ENCODE data around the gene SF3B2. TPM values are rescaled to one million over a fixed set of nuclear protein-coding genes. Genes with fewer than 3 reads are reported as not detected.
A peak's percentile ranks its signal among the peaks of the same experiment; 100 is the strongest.

The SF3B2 gene
- polyA plus RNA-seq, 3 donors, result 32.1 to 107 (median 52.6) TPM

DNA sequence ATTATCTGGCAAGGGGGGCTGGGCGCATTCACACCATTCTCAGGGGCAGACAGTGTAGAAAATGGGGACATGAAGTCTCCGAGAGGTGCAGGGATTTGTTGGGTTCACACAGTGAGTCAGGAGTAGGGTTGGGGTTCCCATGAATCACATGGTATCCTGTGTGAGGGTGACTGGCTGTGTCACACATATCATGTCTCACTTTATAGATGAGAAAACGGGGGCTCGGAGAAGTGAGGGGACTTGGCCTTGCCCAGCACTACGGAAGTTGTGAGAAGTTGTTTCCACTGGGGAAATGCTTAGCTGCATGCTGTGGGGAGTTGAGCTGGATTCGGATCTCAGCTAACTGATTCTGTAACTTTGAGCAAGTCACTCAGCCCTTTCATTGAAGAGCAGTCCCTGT is 7.4 kb upstream of the SF3B2 start:
- Mint-ChIP-seq H3K4me1 (peaks cover 9% of the 10 kb centered on the region), H3K36me3 (peaks cover 0 to 6% of the 10 kb centered on the region in 2 donors), H3K4me3 (no peak overlapping the region), H3K27me3 (ENCODE audit: low read depth in 3 of 3) (peaks cover 18 to 36% (median 29%) of the 10 kb centered on the region in 3 donors), H3K9me3 (peaks cover 0 to 8% (median 0%) of the 10 kb centered on the region in 7 donors), H3K27ac (peak overlapping the region in 1 of 7 donors; percentile 69)
- H2AFZ ChIP-seq (ENCODE audit: insufficient read depth, low read depth, low read length, poor library complexity, severe bottlenecking), result no peak overlapping the region
- no peaks in the 10 kb centered on the region for H3K79me2 ChIP-seq (ENCODE audit: insufficient read depth, low read length)
- 45% methylated on average over 4 of the region's 6 CpGs for WGBS (ENCODE audit: insufficient coverage)
- TF ChIP-seq, protein P1, sequence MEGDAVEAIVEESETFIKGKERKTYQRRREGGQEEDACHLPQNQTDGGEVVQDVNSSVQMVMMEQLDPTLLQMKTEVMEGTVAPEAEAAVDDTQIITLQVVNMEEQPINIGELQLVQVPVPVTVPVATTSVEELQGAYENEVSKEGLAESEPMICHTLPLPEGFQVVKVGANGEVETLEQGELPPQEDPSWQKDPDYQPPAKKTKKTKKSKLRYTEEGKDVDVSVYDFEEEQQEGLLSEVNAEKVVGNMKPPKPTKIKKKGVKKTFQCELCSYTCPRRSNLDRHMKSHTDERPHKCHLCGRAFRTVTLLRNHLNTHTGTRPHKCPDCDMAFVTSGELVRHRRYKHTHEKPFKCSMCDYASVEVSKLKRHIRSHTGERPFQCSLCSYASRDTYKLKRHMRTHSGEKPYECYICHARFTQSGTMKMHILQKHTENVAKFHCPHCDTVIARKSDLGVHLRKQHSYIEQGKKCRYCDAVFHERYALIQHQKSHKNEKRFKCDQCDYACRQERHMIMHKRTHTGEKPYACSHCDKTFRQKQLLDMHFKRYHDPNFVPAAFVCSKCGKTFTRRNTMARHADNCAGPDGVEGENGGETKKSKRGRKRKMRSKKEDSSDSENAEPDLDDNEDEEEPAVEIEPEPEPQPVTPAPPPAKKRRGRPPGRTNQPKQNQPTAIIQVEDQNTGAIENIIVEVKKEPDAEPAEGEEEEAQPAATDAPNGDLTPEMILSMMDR (IDR thresholded peaks at IDR 0.05), result no peak
- intact Hi-C loops (cut with micrococcal nuclease), result no loop called here
- H3K9me3 ChIP-seq (replicated peaks in 1 of 2; ENCODE audit: control insufficient read depth in 1 of 2, insufficient read depth in 1 of 2, low read length in 2 of 2), result no peaks in the 10 kb centered on the region
- no peak overlapping the region for H3K9ac ChIP-seq (ENCODE audit: insufficient read depth, low read length, poor library complexity, severe bottlenecking)
- no peak overlapping the region for H3K27ac ChIP-seq (ENCODE audit: low read depth in 1 of 2, low read length in 2 of 2)
- peak in 2 of 3 donors; percentile 22 to 69 for DNase-seq
- no peaks in the 10 kb centered on the region for H4K20me1 ChIP-seq (ENCODE audit: insufficient read depth, low read length)
- no peaks in the 10 kb centered on the region for H3K4me1 ChIP-seq (ENCODE audit: control insufficient read depth in 1 of 2, insufficient read depth in 2 of 2, low read length in 2 of 2)
- H3K4me3 ChIP-seq (replicated peaks in 1 of 3; ENCODE audit: low read depth in 2 of 3, low read length in 3 of 3), result no peak overlapping the region
- no peaks in the 10 kb centered on the region for H3K36me3 ChIP-seq (replicated peaks in 1 of 2; ENCODE audit: control insufficient read depth in 1 of 2, insufficient read depth in 2 of 2, low read length in 2 of 2)
- peaks cover 2 to 19% of the 10 kb centered on the region in 2 donors for H3K27me3 ChIP-seq (ENCODE audit: control insufficient read depth in 2 of 2, insufficient read depth in 2 of 2, low read length in 2 of 2)
- peak overlapping the region; percentile 16 for H3K4me2 ChIP-seq (replicated peaks; ENCODE audit: extremely low read depth, low read length, poor library complexity, severe bottlenecking)

DNA sequence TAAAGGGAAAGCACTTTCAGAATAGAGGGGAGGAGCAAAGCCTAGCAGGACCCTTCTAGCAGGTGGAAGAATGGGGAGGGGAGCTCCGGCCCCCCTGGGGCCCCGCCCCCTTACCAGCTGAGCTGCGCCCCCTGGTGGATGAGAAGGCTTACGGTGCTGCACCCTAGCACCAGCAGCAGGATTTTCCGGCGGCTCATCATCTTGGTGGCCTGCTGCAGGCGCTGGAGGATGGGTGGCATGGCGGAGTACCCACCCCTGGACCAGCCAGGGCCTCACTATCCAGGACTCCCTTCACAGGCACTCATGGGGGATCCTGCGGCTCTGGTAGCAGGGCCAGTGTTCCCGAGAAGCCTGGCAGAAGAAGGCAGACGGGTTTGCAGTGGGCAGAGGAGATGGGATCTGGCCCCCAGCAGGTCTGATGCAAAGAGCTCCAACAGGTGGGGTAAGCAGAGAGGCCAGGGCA is 7.0 kb upstream of the SF3B2 start:
- no peak overlapping the region for H3K4me3 Mint-ChIP-seq

More for the DNA sequence above, 7.0 kb upstream of the SF3B2 start:
- Histone ChIP-seq H3K4me1 (ENCODE audit: control insufficient read depth in 1 of 2, insufficient read depth in 2 of 2, low read length in 2 of 2) (no peaks in the 10 kb centered on the region), H3K36me3 (replicated peaks in 1 of 2; ENCODE audit: control insufficient read depth in 1 of 2, insufficient read depth in 2 of 2, low read length in 2 of 2) (no peaks in the 10 kb centered on the region), H3K4me3 (replicated peaks in 1 of 3; ENCODE audit: low read depth in 2 of 3, low read length in 3 of 3) (no peak overlapping the region), H3K27me3 (ENCODE audit: control insufficient read depth in 2 of 2, insufficient read depth in 2 of 2, low read length in 2 of 2) (peaks cover 2 to 19% of the 10 kb centered on the region in 2 donors), H3K9ac (ENCODE audit: insufficient read depth, low read length, poor library complexity, severe bottlenecking) (no peak overlapping the region), H3K9me3 (replicated peaks in 1 of 2; ENCODE audit: control insufficient read depth in 1 of 2, insufficient read depth in 1 of 2, low read length in 2 of 2) (no peaks in the 10 kb centered on the region), H3K4me2 (replicated peaks; ENCODE audit: extremely low read depth, low read length, poor library complexity, severe bottlenecking) (peak overlapping the region; percentile 16), H4K20me1 (ENCODE audit: insufficient read depth, low read length) (no peaks in the 10 kb centered on the region), H2AFZ (ENCODE audit: insufficient read depth, low read depth, low read length, poor library complexity, severe bottlenecking) (no peak overlapping the region), H3K79me2 (ENCODE audit: insufficient read depth, low read length) (no peaks in the 10 kb centered on the region), H3K27ac (ENCODE audit: low read depth in 1 of 2, low read length in 2 of 2) (no peak overlapping the region)
- DNase-seq, result peak; percentile 62 to 78 (median 70)
- peaks cover 0 to 8% (median 0%) of the 10 kb centered on the region in 7 donors for H3K9me3 Mint-ChIP-seq
- TF ChIP-seq, protein P1 (IDR thresholded peaks at IDR 0.05), result peak; percentile 97
- peaks cover 0 to 6% of the 10 kb centered on the region in 2 donors for H3K36me3 Mint-ChIP-seq
- no peak overlapping the region for H3K27ac Mint-ChIP-seq
- WGBS (ENCODE audit: insufficient coverage), result 28% methylated on average over 9 of the region's 11 CpGs
- H3K4me1 Mint-ChIP-seq, result peaks cover 9% of the 10 kb centered on the region
- H3K27me3 Mint-ChIP-seq (ENCODE audit: low read depth in 3 of 3), result peaks cover 18 to 37% (median 29%) of the 10 kb centered on the region in 3 donors
- intact Hi-C loops (cut with micrococcal nuclease), result no loop called here

Measured in CD14-positive monocyte (primary cell).